ENCODE data around the gene UPF2.

UPF2 gene

DNA sequence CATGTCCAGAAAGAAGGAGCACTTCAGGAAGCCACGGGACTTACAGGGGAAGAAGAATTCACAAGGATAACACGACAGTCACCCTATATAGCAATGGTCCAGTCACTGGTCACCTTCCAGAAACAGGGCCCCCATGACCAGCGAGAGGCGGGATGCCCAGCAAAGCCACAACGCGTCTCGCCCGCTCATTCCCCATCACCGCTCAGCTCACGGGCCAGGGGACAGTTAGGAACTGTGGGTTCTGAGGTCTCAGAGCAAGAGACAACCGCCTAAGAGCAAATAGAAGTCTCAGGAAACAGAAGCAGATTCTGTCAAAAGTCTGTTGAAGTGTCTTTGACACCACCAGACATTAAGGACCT lies 147.5 kb downstream of the UPF2 start (continued):
- no peak for TF ChIP-seq TSHZ2 (CRISPR knock-in tag; IDR thresholded peaks at IDR 0.05)
- no peak for TF ChIP-seq ZNF70 (CRISPR knock-in tag; IDR thresholded peaks at IDR 0.05)
- TF ChIP-seq BACH2 (CRISPR knock-in tag; IDR thresholded peaks at IDR 0.05; ENCODE audit: borderline replicate concordance): no peak
- no peak for TF ChIP-seq CSDC2 (CRISPR knock-in tag; IDR thresholded peaks at IDR 0.05)

- no peak for TF ChIP-seq ESRRG (CRISPR knock-in tag; IDR thresholded peaks at IDR 0.05)
- no peak for TF ChIP-seq OSR1 (CRISPR knock-in tag; IDR thresholded peaks at IDR 0.05)
- no peak for TF ChIP-seq POU6F1 (CRISPR knock-in tag; IDR thresholded peaks at IDR 0.05; ENCODE audit: borderline replicate concordance, low read depth)
- TF ChIP-seq, protein P1, sequence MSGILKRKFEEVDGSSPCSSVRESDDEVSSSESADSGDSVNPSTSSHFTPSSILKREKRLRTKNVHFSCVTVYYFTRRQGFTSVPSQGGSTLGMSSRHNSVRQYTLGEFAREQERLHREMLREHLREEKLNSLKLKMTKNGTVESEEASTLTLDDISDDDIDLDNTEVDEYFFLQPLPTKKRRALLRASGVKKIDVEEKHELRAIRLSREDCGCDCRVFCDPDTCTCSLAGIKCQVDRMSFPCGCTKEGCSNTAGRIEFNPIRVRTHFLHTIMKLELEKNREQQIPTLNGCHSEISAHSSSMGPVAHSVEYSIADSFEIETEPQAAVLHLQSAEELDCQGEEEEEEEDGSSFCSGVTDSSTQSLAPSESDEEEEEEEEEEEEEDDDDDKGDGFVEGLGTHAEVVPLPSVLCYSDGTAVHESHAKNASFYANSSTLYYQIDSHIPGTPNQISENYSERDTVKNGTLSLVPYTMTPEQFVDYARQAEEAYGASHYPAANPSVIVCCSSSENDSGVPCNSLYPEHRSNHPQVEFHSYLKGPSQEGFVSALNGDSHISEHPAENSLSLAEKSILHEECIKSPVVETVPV (CRISPR knock-in tag; IDR thresholded peaks at IDR 0.05): no peak
- no peak for TF ChIP-seq RARB (CRISPR knock-in tag; IDR thresholded peaks at IDR 0.05)
- no peak for TF ChIP-seq ARNTL (CRISPR knock-in tag; IDR thresholded peaks at IDR 0.05; ENCODE audit: borderline replicate concordance, low read depth)
- no peak for TF ChIP-seq CSDC2 (CRISPR knock-in tag; IDR thresholded peaks at IDR 0.05)
- TF ChIP-seq ISL1 (CRISPR knock-in tag; IDR thresholded peaks at IDR 0.05): no peak
- no peak for TF ChIP-seq ZC3H10 (CRISPR knock-in tag; IDR thresholded peaks at IDR 0.05)
- TF ChIP-seq ZFP30 (CRISPR knock-in tag; IDR thresholded peaks at IDR 0.05): no peak
- TF ChIP-seq SNAI2 (CRISPR knock-in tag; IDR thresholded peaks at IDR 0.05): no peak
- TF ChIP-seq GLIS3 (CRISPR knock-in tag; IDR thresholded peaks at IDR 0.05): no peak
- TF ChIP-seq ZNF565 (CRISPR knock-in tag; conservative IDR thresholded peaks at IDR 0.05; ENCODE audit: low read depth): no peak
- TF ChIP-seq TSHZ2 (CRISPR knock-in tag; IDR thresholded peaks at IDR 0.05): no peak
- no peak for TF ChIP-seq TOX (CRISPR knock-in tag; IDR thresholded peaks at IDR 0.05; ENCODE audit: borderline replicate concordance)
- no peak for TF ChIP-seq ZNF8 (CRISPR knock-in tag; IDR thresholded peaks at IDR 0.05)
- TF ChIP-seq, protein P2, sequence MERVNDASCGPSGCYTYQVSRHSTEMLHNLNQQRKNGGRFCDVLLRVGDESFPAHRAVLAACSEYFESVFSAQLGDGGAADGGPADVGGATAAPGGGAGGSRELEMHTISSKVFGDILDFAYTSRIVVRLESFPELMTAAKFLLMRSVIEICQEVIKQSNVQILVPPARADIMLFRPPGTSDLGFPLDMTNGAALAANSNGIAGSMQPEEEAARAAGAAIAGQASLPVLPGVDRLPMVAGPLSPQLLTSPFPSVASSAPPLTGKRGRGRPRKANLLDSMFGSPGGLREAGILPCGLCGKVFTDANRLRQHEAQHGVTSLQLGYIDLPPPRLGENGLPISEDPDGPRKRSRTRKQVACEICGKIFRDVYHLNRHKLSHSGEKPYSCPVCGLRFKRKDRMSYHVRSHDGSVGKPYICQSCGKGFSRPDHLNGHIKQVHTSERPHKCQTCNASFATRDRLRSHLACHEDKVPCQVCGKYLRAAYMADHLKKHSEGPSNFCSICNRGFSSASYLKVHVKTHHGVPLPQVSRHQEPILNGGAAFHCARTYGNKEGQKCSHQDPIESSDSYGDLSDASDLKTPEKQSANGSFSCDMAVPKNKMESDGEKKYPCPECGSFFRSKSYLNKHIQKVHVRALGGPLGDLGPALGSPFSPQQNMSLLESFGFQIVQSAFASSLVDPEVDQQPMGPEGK (CRISPR knock-in tag; IDR thresholded peaks at IDR 0.05; ENCODE audit: borderline replicate concordance): no peak
- no peak for TF ChIP-seq TCF4 (CRISPR knock-in tag; IDR thresholded peaks at IDR 0.05; ENCODE audit: borderline replicate concordance)
- no peak for ATAC-seq
Observed at GRCh38 chr10:11894381-11895107, 148.1 kb downstream of the UPF2 start.
